ENCODE data around the gene APOC3.

Gene APOC3

DNA sequence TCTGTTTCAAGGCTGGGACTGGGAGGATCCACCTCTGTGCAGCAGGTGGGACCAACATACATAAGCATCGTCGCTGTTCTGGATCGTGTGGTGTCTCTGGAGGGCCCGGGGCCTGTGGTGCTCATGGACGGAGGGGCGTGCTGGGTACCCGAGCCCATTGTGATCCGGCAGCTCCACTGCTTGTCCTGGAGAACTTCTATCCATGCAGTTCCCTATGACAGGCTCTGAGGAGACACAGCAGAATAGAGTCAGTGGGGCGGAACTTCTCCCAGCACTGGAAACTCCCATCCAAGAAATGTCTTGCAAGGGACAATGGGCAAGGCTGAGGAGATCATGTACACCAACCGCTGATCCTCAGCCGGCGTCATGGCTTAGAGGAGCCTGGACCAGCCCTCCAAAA, 19.4 kb downstream of the APOC3 start:
- DNase-seq (ENCODE audit: low spot score) = no peak

DNA sequence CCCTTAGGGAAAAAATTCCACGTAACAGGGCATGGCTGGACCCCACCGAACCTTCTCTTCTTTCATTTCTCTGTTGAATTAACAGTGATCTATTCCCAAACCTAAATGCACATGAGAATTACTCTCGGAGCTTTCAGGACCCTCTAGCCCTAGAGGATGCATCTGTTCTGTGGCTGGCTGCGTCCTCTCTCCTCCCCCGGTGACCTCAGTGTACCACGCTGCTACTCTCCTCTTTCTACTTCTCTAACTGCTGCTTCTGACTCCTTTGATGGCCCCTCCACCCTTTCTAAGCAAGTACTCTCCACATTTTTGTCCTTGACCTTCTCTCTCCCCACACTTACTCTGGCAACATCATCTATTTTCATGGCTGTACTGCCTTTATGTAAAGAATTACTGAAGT, 19.8 kb downstream of the APOC3 start:
- DNase-seq (ENCODE audit: low spot score) = no peak

DNA sequence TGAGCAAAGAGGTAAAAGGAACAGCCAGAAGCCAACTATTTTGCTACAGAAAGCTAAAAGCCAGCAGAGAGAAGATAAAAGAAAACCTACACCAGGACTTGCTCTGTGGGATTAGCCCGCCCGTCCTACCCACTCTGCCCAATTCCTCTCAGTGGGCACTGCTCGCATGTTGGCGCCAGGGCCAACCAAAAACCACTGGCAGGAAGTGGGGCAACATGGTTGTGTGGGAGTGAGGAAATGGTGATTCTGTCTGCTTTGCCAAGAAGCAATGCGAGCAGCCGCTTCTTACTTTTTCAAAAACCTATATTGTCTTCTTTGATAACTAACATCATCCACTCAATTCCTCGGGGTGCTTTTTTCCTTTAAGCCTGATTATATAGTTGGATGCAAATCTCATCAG, 21.9 kb downstream of the APOC3 start:
- no peak for DNase-seq (ENCODE audit: low spot score)

DNA sequence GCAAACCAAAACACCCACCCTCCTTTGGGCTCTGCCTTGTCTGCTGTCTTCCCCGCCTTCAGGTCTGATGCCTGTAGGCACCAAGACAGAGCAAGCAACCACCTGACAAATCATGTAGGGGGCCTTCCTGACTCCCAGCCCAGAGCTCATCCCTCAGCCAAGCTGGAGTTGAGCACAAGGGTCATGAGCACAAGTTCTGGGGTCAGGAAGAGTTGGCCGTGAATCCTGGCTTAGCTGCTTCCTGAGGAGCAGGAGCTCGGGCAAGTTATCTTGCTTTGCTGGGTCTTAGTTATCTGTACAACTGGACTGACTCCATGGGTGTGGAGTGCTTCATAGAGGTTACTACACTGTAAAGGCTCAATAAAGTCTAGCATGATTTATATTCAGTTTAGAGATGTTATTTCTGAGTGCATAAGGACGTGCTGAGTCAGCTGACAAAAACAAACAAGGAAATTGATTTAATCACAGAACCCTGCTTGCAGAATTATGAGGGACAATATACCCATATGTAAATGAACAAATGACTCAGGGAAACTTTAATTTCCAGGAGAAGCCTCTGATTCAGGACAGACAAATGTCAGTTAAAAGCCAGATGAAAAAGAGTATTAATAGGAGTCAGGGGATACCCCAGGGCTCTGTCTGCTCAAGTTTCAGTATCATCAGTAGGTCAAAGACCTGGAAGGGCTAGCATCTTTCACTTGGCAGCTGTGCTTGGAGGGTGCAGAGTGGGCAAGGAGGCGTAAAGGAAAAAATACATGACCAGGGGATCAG, 22.7 kb downstream of the APOC3 start:
- DNase-seq (ENCODE audit: low spot score) = peak; percentile 50

DNA sequence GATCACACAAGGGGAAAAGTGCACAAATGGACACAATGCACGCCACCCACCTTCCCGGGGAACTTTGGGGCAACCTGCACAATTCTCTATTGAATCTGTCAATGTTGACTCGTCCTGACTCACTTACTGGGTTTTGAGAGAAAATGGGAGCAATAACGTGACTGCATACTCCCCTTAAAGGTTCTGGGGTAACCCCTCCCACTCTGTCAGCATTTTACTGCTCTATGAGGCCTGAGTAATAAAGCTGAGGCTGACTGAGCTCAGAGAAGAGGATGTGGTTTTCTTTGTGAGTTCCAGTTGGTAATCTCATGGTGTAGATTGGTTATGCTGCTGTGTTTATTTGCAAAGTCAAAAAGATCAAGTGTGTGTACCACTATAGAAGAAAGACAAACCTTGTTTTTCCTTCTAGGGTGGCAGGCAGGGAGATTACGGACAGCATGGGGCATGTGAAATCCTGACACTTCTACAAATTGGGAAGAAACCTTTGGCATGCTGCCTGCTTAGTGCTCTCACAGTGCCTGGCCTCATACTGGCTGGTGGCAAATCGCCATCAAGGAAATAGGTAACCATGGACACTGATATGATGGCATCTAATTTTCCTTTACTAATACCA, 23.9 kb downstream of the APOC3 start:
- DNase-seq (ENCODE audit: low spot score) = peak; percentile 90

DNA sequence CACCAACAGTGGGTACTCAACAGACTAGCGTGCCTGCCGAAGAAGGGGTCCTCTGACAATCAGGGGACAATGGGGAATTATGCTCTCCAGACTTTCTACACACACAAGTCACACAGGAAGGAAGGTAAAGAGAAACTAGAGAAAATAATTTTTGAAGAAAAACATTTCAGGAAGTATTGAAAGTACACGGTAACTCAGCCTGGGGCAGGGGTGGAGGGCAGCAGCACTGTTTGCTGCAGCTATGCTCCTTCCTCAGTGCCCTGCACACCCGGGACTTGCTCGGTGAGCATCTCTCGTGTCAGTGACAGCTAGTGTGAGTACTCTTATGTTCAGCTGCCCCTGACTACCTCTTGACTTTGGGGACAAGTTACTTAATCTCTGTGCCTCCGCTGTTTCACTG, 25.7 kb downstream of the APOC3 start:
- no peak for DNase-seq (ENCODE audit: low spot score)

DNA sequence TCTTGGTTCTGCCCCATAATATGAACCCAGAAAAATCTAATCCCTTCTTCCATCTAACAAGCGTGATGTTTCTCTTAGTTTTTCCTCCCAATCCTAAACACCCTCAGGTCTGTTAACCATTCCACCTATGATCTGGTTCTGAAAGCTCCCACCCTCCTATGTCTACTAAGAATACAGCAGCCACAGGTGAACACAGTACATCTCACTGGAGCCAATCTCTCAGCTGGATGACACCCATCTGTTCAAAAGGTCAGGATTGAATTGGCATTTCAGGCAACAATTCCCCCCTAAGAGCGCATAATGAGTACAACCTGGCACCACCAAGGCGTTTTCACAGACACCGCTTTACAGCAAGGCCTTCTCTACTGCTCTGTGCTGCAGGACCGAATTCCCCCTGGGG, 26.7 kb downstream of the APOC3 start:
- DNase-seq (ENCODE audit: low spot score) = no peak

DNA sequence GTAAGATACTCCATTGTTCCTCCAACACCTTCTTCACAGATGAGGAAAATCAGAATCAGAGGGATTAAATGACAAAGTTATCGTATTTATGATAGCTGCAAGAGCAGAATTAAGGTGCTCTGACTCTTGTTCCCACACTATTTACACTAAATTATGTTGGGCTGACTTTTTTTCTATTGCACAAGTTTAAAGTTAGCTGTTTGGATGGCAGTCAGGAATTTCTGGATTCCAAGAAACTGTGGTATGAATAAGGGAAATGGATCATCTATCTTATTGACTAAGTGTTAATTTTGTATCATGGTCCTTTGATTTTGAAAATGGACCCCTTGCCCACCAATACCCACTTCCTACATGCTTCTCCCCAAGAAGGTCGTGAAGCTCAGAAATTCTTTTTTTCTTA, 27.6 kb downstream of the APOC3 start:
- DNase-seq (ENCODE audit: low spot score) = no peak

DNA sequence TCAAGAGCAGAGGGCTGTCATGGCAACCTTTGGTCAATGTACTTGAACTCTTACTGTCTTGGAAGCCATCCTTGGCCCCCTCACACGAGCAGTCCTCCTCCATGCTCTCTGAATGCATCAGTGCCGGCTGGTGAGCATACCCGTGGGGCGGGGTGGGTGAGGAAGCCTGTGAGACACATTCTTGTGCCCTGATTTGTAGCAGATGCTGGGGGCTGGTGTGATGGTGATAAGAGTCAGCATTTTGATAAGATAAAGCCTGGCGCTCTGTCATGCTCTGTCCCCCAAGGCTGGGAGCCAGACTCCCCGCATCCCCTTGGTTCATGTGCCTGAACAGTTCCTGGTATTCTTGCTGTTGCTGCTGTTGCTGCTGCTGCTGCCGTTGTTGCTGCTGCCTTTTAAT, 28.2 kb downstream of the APOC3 start:
- DNase-seq (ENCODE audit: low spot score) = no peak

DNA sequence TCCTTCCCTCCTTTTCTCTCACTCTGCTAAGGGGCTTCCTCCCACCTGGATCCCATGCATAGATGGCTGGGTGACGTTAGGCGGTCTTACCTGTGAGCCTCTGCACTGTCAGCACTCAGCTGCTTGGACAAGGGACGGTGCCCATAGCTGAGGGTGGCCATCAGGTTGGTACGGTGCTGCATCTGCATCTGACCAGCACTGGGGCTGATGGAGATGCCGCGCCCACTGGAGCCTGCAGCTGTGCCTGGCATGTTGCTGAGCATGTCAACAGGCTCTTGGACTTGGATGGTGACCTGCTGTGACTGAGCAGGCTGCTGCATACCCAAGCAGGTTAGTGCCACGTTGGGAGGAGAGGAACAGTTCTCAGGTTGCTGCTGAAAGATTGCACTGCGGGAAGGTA, 29.5 kb downstream of the APOC3 start:
- no peak for DNase-seq (ENCODE audit: low spot score)

DNA sequence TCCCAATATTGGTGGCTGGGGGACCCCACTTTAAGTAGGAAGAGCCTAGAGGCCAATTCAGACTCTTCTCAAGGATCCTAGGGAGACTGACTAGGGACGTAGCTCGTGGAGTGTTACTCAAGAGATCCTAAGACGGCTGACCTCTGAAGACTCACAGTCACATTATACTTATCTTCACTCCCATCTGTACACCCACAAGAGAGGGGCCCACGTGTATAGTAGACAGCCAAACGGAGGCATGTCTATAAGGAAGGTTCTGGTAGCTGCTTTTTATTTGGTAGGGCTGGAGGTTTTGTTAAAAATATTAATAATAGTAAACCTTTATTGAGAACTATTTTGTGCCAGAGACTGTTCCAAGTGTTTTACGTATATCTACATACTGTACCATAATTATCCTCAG, 30.6 kb downstream of the APOC3 start:
- no peak for DNase-seq (ENCODE audit: low spot score)

DNA sequence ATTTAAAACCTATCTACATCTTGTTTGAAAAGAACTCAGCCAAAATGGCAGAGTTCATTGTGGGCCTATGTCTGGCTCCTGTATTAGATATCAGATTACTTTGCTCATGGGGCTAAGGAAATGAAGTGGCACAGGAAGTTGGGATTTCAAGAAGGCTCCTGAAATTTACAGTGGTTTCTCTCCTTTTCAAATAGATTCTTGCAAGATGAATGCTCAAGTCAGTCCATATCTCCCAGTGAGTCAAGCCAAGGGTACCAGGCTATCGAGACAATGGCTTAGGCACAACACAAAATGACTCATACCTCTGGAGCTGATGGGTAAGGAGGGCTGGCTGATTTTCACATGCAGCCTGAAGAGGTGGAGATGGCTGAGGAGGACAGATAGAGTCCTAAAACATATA, 31.8 kb downstream of the APOC3 start:
- no peak for DNase-seq (ENCODE audit: low spot score)

DNA sequence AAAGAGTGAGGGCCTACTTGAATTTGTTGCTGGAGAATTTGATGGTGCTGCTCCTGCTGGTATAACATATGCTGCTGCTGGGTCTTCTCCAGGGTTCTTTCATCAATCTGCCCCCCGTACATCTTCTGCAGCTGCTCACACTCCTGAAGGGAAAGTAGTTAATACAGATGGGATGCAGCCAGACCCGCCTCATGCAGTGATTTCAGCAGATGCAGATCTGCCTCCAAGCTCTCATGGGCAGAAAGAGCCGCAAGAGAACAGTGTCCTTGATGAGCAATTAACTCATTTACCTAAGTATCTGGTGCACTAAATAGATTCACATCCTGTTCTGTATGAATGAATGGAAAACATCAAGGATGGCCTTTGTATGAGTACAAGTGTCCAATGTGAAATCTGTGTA, 32.5 kb downstream of the APOC3 start:
- no peak for DNase-seq (ENCODE audit: low spot score)

DNA sequence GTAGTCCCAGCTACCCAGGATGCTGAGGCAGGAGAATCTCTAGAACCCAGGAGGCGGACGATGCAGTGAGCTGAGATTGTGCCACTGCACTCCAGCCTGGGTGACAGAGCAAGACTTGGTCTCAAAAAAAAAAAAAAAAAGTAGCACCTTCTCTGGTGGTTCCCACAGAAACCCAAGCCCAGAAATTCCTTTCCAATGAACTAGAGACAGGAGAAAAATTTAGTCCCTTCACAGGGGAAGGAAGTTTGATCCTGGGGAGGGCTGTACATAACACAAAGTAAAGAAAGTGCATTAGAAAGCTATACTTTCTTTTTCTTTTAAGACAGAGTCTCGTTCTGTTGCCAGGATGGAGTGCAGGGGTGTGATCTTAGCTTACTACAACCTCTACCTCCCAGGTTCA, 33.2 kb downstream of the APOC3 start:
- DNase-seq (ENCODE audit: low spot score) = no peak

DNA sequence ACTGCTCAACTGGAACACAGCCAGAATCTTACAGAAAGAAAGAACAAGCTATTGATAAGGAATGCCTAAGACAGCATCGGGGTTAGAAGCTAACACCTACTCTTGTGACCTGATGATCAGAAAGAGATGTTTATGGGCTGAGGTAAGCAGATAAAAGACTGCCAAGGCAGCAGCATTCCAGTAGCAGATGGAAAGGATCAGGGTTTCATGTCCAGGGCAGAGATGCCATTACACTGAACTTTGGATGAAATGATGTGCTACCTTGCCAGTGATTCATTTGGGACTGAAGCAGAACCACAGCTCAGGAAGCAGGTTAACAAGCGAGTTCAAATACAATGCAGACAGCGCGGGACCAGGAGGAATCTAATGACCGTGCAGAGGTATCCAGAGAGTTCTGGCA, 34.8 kb downstream of the APOC3 start:
- DNase-seq (ENCODE audit: low spot score) = no peak

DNA sequence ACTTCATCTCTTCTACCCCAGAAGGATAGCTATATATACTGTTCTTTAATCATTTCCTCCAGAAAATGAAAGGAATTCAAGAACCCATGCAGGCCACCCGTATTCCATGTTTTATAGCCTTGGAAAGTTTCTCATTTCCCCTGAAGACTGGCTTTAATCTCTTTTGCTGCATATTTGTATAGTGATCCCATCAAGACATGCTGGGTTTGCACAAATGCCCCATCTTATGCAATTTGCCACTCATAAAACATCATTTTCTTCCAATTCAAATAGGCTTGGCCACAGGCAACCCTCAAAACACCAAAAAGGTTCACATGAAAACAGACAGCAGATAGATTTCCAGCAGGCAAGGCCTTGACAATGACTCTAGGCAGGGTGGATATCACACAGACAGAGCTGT, 36.0 kb downstream of the APOC3 start:
- DNase-seq (ENCODE audit: low spot score) = no peak

DNA sequence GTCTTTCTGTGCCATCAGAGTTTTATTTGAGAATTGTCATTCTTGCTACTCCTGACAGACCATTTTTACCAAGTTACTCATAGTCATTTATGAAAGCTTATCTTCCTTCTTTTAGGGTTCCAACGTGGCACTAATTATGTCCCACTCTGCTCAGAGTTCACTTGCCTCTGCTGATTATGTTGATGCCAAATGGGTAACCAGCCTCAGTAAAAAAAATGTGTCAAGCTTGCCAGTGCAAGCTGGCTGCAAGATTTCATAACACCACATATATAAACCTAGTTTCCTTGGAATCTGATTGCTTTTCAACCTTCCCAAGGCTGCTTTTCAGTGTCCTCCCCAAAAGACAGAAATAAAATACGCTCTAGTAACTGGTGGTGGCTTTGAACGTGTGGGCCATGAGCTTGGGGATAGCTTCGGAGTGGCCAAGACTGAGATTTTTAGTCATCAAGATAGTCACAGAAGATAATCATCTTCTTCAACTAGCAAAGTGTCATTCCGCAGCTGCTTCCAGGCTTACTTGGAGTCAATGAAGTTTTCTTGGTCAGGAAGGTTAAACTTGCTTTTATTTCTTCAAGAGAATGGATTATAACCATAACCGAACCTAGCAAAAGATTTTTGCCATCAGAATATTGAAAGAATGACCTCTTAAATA, 37.2 kb downstream of the APOC3 start:
- DNase-seq (ENCODE audit: low spot score) = no peak

DNA sequence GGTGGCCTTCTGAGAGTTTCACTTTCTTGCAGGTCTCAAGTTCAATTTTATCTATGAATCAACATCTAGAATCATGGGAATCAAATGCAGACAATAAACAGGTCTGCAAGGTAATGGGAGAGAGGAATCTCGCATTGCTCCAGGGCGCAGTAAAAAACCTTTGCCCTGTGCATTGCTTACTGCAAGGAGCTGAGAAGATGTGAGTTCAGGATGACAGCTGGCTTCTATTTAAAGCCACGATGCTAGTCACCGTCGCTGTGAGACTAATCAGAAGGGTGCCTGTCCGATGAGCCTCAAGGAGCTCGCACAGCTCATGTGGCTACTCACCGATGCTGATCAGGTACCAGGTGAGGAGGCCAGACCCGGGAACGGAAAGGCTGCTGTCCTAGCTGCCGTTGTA, 37.9 kb downstream of the APOC3 start:
- no peak for DNase-seq (ENCODE audit: low spot score)

DNA sequence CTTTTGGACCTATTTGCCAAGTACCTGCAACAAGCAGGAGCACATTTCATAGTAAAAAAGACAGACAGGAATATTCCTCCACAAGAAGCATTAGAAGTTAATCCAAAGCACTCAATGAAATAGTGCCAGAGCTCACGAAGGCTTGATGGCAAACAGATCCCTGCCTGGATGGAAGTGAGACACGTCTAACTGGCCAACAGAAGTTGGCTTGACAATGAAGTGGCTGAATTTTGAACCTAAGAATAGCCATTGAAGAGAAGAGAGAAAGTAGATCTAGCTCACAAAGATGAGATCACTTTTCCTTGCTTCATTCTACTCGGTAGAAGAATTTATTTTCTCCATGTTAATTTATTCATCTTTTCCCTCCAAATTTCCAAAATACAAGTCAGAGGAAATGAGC, 38.4 kb downstream of the APOC3 start:
- DNase-seq (ENCODE audit: low spot score) = no peak

DNA sequence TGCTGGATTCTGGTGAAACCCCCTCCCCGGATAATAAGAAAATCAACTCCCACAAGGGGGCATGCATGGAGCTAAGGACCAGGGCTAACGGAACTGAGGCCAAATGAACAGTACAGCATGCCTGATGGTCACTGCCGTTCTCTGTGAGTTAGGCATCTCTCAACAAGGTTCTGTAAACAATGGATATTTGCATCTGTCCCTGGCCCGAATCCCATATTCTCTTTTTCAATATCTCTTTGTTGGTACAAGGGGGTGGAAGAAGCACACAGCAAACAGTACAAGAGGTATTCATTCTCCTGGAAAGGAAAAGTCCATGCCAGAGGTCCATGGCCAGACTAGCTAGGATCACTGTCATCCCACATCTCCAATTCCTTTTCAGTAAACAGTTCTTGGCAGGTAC, 39.9 kb downstream of the APOC3 start:
- DNase-seq (ENCODE audit: low spot score) = no peak

DNA sequence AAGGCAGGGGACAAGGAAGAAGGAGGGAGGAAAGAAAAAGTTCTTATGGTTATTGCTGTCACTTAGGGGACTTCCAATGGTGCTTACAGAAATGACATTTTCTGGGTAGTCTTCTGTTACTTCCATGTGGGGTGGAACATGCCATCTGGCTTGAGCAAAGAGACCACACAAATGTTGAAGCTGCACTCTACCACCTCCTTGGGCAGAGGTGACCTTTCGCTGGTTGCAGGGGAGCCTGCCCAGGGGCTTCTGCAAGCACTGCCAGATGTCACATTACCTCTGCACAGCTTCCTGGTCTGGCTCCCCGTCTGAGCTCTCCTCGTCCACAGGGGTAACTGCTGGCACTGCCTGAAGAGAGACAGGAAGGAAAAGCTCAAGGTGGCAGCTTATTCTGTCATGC, 40.3 kb downstream of the APOC3 start:
- no peak for DNase-seq (ENCODE audit: low spot score)

DNA sequence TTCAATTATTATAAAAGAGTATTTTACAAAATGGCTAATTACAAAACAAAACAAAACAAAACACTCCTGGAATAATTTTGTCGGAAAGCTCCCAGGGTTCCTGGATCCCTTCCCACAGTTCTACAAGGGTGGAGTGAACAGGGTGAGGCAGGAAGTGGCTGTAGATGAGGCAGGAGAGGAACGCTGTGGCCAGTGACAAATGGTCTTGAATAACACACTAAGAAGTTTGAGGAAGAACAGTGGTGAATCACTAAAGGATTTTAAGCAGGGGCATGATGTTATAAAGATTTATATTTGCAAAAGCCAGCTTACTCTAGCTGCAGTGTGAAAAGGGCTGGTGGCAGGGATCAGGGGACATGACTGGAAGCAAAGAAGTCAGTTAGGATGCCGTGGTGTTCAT, 41.5 kb downstream of the APOC3 start:
- DNase-seq (ENCODE audit: low spot score) = peak; percentile 73

DNA sequence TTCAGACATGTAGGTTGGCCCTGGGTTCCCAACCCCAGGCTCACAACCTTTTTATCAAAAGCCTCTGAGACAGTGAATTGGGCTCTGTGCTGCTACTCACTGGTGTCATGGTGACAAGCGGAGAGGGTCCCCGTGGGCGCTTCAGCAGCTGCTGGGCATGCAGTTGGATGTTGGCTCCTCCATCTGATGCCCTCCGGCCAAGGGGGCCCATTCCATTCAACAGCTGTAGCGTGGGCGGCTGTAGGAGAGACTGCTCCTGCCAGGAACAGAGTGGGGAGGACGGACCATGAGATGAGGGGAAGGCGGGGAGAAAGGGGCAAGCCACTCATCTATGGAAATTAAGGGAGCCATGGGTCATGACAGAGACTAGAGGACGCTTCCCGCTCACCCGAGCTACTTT, 43.7 kb downstream of the APOC3 start:
- DNase-seq (ENCODE audit: low spot score) = no peak

DNA sequence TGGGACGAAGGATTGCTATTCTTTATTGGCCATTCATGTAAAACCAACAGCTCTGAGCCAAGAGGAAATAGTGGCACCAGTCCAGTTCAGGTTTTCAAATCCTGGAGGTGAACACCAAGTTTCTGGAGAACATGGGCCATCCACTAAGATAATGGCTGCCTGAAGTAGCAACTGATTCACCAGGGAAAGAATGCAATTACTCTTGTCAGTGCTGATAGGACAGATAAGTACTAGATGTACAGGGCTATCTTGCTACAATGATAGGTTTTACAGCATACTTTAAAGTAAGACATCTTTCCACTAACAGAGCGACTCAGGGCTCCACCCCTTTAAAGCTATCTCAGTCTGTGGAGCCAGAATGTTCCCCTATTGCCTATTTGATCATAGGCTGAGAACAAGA, 44.5 kb downstream of the APOC3 start:
- no peak for DNase-seq (ENCODE audit: low spot score)

Data from hepatic stellate cell (primary cell).